Endothelial cell of umbilical vein (primary cell): Measurements from ENCODE around the gene GNAI1.

Experiments used
- EZH2 ChIP-seq: IDR thresholded peaks from 2 replicates; pipeline ENCODE4 v1.6.1; 2012; ENCODE audit warnings: borderline replicate concordance, low read depth, mild to moderate bottlenecking, moderate library complexity, low read length, inconsistent platforms; ENCODE audit not compliant: severe bottlenecking
- GATA2 ChIP-seq: IDR thresholded peaks from 2 replicates; pipeline ENCODE4 v1.7.0; 2011; ENCODE audit warnings: low read depth, mild to moderate bottlenecking, moderate library complexity, mixed read lengths, low read length; ENCODE audit not compliant: insufficient read length, insufficient read depth
- POLR2A ChIP-seq: IDR thresholded peaks from 2 replicates; pipeline ENCODE4 v1.6.1; 2012; ENCODE audit warnings: low read depth, mild to moderate bottlenecking, control low read depth, low read length
- POLR2AphosphoS5 ChIP-seq: IDR thresholded peaks from 2 replicates; pipeline ENCODE4 v1.6.1; 2012; ENCODE audit warnings: low read depth, mild to moderate bottlenecking, control low read depth, low read length, moderate library complexity; ENCODE audit not compliant: insufficient read depth
- TF ChIP-seq, protein P1 (sequence below), 2 donors: IDR thresholded peaks; 1 replicate in 1 of 2; 2 replicates in 1 of 2; pipeline ENCODE4 v1.5.1; 2011; ENCODE audit warnings: low read length in 2 of 2, mild to moderate bottlenecking in 2 of 2, moderate library complexity in 2 of 2, control low read depth in 1 of 2, inconsistent platforms in 1 of 2, low read depth in 1 of 2; ENCODE audit not compliant: insufficient read depth in 1 of 2; ENCODE audit errors: extremely low read depth in 1 of 2

DNA sequence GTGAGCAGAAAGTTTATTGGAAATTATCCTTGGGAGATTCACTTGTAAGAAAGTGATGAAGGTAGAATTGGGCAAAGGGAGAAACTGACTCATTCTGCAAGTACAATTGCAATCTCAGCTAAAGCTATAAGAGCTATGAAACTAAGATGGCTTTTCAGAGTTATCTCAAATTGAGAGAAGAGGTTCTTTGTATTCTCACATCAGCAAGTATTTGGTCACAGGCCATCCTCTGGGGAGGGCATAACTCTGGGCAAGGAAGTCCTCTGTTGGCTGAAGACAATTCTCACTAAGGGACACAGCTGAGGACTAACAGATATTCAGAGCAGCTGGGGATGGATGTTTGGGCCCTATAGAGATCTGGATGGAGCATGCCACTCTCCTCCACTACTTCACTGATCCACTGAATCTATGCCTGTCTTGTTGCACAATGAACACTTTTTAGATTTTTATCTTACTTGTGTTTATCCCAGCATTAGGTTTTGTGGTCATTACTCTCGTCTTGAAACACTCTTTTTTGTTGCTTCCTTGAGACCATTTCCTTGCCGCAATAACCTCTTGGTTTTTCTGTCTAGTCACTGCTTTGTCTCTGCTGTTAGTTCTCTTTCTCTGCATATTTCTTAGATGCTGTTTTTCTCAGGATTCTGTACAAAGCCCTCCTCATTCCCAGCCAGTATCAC is 115.1 kb downstream of the GNAI1 start:
- TF ChIP-seq POLR2AphosphoS5 (no peak), POLR2A (no peak), EZH2 (no peak), GATA2 (no peak)
- TF ChIP-seq, protein P1, sequence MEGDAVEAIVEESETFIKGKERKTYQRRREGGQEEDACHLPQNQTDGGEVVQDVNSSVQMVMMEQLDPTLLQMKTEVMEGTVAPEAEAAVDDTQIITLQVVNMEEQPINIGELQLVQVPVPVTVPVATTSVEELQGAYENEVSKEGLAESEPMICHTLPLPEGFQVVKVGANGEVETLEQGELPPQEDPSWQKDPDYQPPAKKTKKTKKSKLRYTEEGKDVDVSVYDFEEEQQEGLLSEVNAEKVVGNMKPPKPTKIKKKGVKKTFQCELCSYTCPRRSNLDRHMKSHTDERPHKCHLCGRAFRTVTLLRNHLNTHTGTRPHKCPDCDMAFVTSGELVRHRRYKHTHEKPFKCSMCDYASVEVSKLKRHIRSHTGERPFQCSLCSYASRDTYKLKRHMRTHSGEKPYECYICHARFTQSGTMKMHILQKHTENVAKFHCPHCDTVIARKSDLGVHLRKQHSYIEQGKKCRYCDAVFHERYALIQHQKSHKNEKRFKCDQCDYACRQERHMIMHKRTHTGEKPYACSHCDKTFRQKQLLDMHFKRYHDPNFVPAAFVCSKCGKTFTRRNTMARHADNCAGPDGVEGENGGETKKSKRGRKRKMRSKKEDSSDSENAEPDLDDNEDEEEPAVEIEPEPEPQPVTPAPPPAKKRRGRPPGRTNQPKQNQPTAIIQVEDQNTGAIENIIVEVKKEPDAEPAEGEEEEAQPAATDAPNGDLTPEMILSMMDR (IDR thresholded peaks at IDR 0.05; ENCODE audit: extremely low read depth in 1 of 2, insufficient read depth in 1 of 2, low read depth in 1 of 2, low read length in 2 of 2) = no peak
